NCI-H2171 (cell line): ENCODE results near the gene JCHAIN.
"Not testable (repeated sequence)": the region's sequence is repeated elsewhere in the genome, so short reads cannot be mapped to it uniquely, and the experiment has no call there.

ENCODE experiments used
- DNase-seq: peaks from one replicate; lab custom pipeline; 2025; lab: John Stamatoyannopoulos, UW

Gene JCHAIN

GRCh38 chr4:70666369-70666768 is at the start of gene JCHAIN:
JCHAIN (minus strand) TSS chr4:70666508; CDS start chr4:70666490, 18 bp downstream.
- DNase-seq, result no peak

- DNase-seq, result no peak
Measured at GRCh38 chr4:70715097-70715496, 48.8 kb upstream of the JCHAIN start.

GRCh38 chr4:70714079-70714887 is 48.0 kb upstream of the JCHAIN start:
- no peak for DNase-seq

GRCh38 chr4:70713453-70714078 is 47.3 kb upstream of the JCHAIN start:
- DNase-seq, result no peak

- no peak for DNase-seq
Measured at GRCh38 chr4:70712604-70713452, 46.5 kb upstream of the JCHAIN start.

- no peak for DNase-seq
Measured at GRCh38 chr4:70712150-70712549, 45.8 kb upstream of the JCHAIN start.

GRCh38 chr4:70711599-70711998 is 45.3 kb upstream of the JCHAIN start:
- no peak for DNase-seq

- DNase-seq, result no peak
Measured at GRCh38 chr4:70709611-70710205, 43.4 kb upstream of the JCHAIN start.

GRCh38 chr4:70706516-70706915 is 40.2 kb upstream of the JCHAIN start:
- no peak for DNase-seq

GRCh38 chr4:70706044-70706461 is 39.7 kb upstream of the JCHAIN start:
- DNase-seq, result no peak

GRCh38 chr4:70705183-70706043 is 39.1 kb upstream of the JCHAIN start:
- peak; percentile 57 for DNase-seq

- DNase-seq, result no peak
Measured at GRCh38 chr4:70704931-70705182, 38.5 kb upstream of the JCHAIN start.

GRCh38 chr4:70704215-70704930 is 38.1 kb upstream of the JCHAIN start:
- peak; percentile 50 for DNase-seq

GRCh38 chr4:70703619-70704214 is 37.4 kb upstream of the JCHAIN start:
- DNase-seq, result no peak

GRCh38 chr4:70702592-70702991 is 36.3 kb upstream of the JCHAIN start:
- DNase-seq, result not testable (repeated sequence)

GRCh38 chr4:70701271-70701670 is 35.0 kb upstream of the JCHAIN start:
- DNase-seq, result no peak

GRCh38 chr4:70700712-70701111 is 34.4 kb upstream of the JCHAIN start:
- no peak for DNase-seq

GRCh38 chr4:70698435-70698834 is 32.1 kb upstream of the JCHAIN start:
- not testable (repeated sequence) for DNase-seq

- DNase-seq, result not testable (repeated sequence)
Measured at GRCh38 chr4:70694633-70695032, 28.3 kb upstream of the JCHAIN start.

- no peak for DNase-seq
Measured at GRCh38 chr4:70691661-70692060, 25.4 kb upstream of the JCHAIN start.
